Psoas muscle (tissue), 8 donors: Measurements from ENCODE around the gene ITSN1. TPM values are rescaled to one million over a fixed set of nuclear protein-coding genes. Genes with fewer than 3 reads are reported as not detected.
"Not testable (repeated sequence)": the region's sequence is repeated elsewhere in the genome, so short reads cannot be mapped to it uniquely, and the experiment has no call there.

Experiments
- ATAC-seq, 4 donors: fragments of 200-7000 bp; cut with Tn5 transposase; one replicate each; pipeline ENCODE4 v1.9.1; 2020; ENCODE audit warnings: moderate library complexity in 3 of 4, mild to moderate bottlenecking in 2 of 4
- DNase-seq, 2 donors: peaks; one replicate each; pipeline ENCODE4 v3.0.0-alpha.2; 2020
- H3K27ac ChIP-seq: fragments of 200-600 bp; one replicate; pipeline ENCODE4 v1.8.0; 2022
- H3K27me3 ChIP-seq, 3 donors: fragments of 200-600 bp in 1 of 3; one replicate each; pipeline versions ENCODE4 v1.6.1 to v1.8.0; 2013 to 2022; ENCODE audit warnings: low read length in 2 of 3, mild to moderate bottlenecking in 2 of 3, moderate library complexity in 1 of 3; ENCODE audit not compliant: insufficient read depth in 3 of 3
- H3K36me3 ChIP-seq, 2 donors: fragments of 200-600 bp in 1 of 2; one replicate each; pipeline versions ENCODE4 v1.6.1 to v1.8.0; 2013 to 2022; ENCODE audit warnings: low read depth in 1 of 2, mild to moderate bottlenecking in 1 of 2, moderate library complexity in 1 of 2; ENCODE audit not compliant: insufficient read depth in 1 of 2
- H3K4me1 ChIP-seq: fragments of 200-600 bp; one replicate; pipeline ENCODE4 v1.8.0; 2022
- H3K4me3 ChIP-seq: fragments of 200-600 bp; one replicate; pipeline ENCODE4 v1.8.0; 2022; ENCODE audit warnings: mild to moderate bottlenecking
- H3K9me3 ChIP-seq: fragments of 200-600 bp; one replicate; pipeline ENCODE4 v1.8.0; 2022
- WGBS, 3 donors: extraction: QIAGEN DNeasy Blood & Tissue Kit; methylation state at CpG; one replicate each; pipeline versions ENCODE4 v1.1.6 to v1.1.7; 2013; 5-methylcytosine and 5-hydroxymethylcytosine counted together
- intact Hi-C, 2 donors: fragments of 100-400 bp; cut with DNase I; formaldehyde crosslinking; loops; one replicate each; pipeline versions ENCODE4 v1.11.0 to v1.14.2; 2022
- polyA plus RNA-seq, 3 donors: library from polyadenylated mRNA; stranded (reverse); fragments of 200-250 nt; gene quantifications; one replicate each; pipeline ENCODE4 v1.2.3, GENCODE V29; 2013
- total RNA-seq, 4 donors: library from RNA; stranded (reverse); fragmentation: NEBNext Ultra II Directional in 2 of 4; extraction: Animal tissue kit (Norgen Biotek cat#: 25700) in 2 of 4; gene quantifications; one replicate each; pipeline versions ENCODE4 v1.2.1 to v1.2.4, GENCODE V29; 2021 to 2023
- TF ChIP-seq, protein P1 (sequence below): fragments of 200-600 bp; IDR thresholded peaks from one replicate; pipeline ENCODE4 v1.8.0; 2022; ENCODE audit warnings: antibody characterized with exemption
- donor health status: healthy with polysubstance abuse.
- donor health status: DM: no; HTN: no; CAD: no; lungs with moderate emphysema.
- donor health status: Bipolar disorder and iron deficiency.
- donor health status: healthy.
- donor health status: DM: yes; HTN: yes; CAD: no.
- donor health status: DM: no; HTN: no; CAD: no.
- donor health status: DM: no; HTN: no; CAD: no.
- donor health status: DM: yes; HTN: yes; CAD: no.

Gene ITSN1
- total and polyA plus RNA-seq, 7 donors = 9.3 to 43.8 (median 22.4) TPM

- Histone ChIP-seq H3K27me3 (no peaks in the 10 kb centered on the region), H3K4me1 (no peaks in the 10 kb centered on the region), H3K9me3 (no peaks in the 10 kb centered on the region), H3K27ac (no peak overlapping the region), H3K36me3 (peaks cover 0 to 79% of the 10 kb centered on the region in 2 donors), H3K4me3 (no peak overlapping the region)
- no peak for ATAC-seq
- no peak for DNase-seq
- intact Hi-C loops = no loop called here
- WGBS, 3 donors = 97 to 100% (median 100%) methylated on average over 2 of the region's 2 CpGs
- TF ChIP-seq, protein P1, sequence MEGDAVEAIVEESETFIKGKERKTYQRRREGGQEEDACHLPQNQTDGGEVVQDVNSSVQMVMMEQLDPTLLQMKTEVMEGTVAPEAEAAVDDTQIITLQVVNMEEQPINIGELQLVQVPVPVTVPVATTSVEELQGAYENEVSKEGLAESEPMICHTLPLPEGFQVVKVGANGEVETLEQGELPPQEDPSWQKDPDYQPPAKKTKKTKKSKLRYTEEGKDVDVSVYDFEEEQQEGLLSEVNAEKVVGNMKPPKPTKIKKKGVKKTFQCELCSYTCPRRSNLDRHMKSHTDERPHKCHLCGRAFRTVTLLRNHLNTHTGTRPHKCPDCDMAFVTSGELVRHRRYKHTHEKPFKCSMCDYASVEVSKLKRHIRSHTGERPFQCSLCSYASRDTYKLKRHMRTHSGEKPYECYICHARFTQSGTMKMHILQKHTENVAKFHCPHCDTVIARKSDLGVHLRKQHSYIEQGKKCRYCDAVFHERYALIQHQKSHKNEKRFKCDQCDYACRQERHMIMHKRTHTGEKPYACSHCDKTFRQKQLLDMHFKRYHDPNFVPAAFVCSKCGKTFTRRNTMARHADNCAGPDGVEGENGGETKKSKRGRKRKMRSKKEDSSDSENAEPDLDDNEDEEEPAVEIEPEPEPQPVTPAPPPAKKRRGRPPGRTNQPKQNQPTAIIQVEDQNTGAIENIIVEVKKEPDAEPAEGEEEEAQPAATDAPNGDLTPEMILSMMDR = no peak
Measured at GRCh38 chr21:33618407-33618806, 23.9 kb upstream of the ITSN1 start.

GRCh38 chr21:33619726-33620125, 22.6 kb upstream of the ITSN1 start:
- no peaks in the 10 kb centered on the region for H3K9me3 ChIP-seq

GRCh38 chr21:33622253-33622652, 20.0 kb upstream of the ITSN1 start:
- no peaks in the 10 kb centered on the region for H3K4me1 ChIP-seq
- intact Hi-C loops = no loop called here
- H3K4me3 ChIP-seq = no peak overlapping the region
- no peak for ATAC-seq
- no peaks in the 10 kb centered on the region for H3K27me3 ChIP-seq
- no peak overlapping the region for H3K27ac ChIP-seq
- H3K9me3 ChIP-seq = no peaks in the 10 kb centered on the region
- DNase-seq = no peak
- H3K36me3 ChIP-seq = peaks cover 0 to 60% of the 10 kb centered on the region in 2 donors
- TF ChIP-seq, protein P1 = no peak

More at GRCh38 chr21:33619726-33620125, 22.6 kb upstream of the ITSN1 start:
- Histone ChIP-seq H3K4me1 (no peaks in the 10 kb centered on the region), H3K27me3 (no peaks in the 10 kb centered on the region), H3K36me3 (peaks cover 0 to 80% of the 10 kb centered on the region in 2 donors), H3K27ac (no peak overlapping the region), H3K4me3 (no peak overlapping the region)
- 92 to 99% (median 93%) methylated on average over 4 of the region's 4 CpGs for WGBS, 3 donors
- DNase-seq (no peak), ATAC-seq (no peak)
- TF ChIP-seq, protein P1 = no peak
- intact Hi-C loops = no loop called here

DNA sequence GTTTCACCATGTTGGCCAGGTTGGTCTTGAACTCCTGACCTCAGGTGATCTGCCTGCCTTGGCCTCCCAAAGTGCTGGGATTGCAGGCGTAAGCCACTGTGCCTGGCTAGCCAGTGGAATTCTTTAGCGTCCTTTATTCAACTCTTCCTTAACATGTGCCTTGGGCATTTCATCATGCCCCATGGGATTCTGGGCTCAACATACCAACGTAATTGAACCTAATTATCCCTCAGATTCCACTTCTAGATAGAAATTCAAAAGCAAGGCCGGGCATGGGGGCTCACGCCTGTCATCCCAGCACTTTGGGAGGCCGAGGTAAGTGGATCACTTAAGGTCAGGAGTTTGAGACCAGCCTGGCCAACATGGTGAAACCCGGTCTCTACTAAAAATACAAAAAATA, 16.1 kb upstream of the ITSN1 start:
- H3K9me3 ChIP-seq, H3K4me3 ChIP-seq, ATAC-seq, H3K27ac ChIP-seq, intact Hi-C loops, H3K27me3 ChIP-seq, H3K4me1 ChIP-seq, DNase-seq: not testable (repeated sequence)
- 88 to 94% (median 91%) methylated on average over 7 of the region's 7 CpGs for WGBS, 3 donors
- H3K36me3 ChIP-seq = peaks cover 0 to 59% of the 10 kb centered on the region in 2 donors

- Histone ChIP-seq H3K9me3 (no peaks in the 10 kb centered on the region), H3K36me3 (peaks cover 0 to 38% of the 10 kb centered on the region in 2 donors), H3K4me3 (no peak overlapping the region), H3K27me3 (no peaks in the 10 kb centered on the region), H3K27ac (no peak overlapping the region), H3K4me1 (no peaks in the 10 kb centered on the region)
- intact Hi-C loops = loop anchor here in 1 of 2 donors (5.0 kb wide), 1 partner anchor 1513 kb away; no protein-coding TSS in a partner anchor
- 89 to 92% (median 92%) methylated on average over 2 of the region's 2 CpGs for WGBS, 3 donors
- TF ChIP-seq, protein P1 = no peak
- no peak for DNase-seq
- ATAC-seq = no peak
Measured at GRCh38 chr21:33634254-33634653, 8.0 kb upstream of the ITSN1 start.
